SU-DHL-6 (cell line): ENCODE measurements around the gene TCP11L1.

Source experiments
- EZH2phosphoT487 ChIP-seq: fragments of 200-600 bp; sonication (generic), shearing (Covaris generic); conservative IDR thresholded peaks from 2 replicates; pipeline ENCODE4 v1.6.1; 2018; ENCODE audit warnings: mild to moderate bottlenecking, antibody characterized with exemption, low read length, moderate library complexity, mixed read lengths
- TF ChIP-seq, protein P1 (sequence below): fragments of 200-600 bp; sonication (generic); IDR thresholded peaks from one replicate; pipeline ENCODE4 v1.5.1; 2017; ENCODE audit warnings: antibody characterized with exemption, mild to moderate bottlenecking, low read length, moderate library complexity; ENCODE audit not compliant: insufficient read depth, poor library complexity, severe bottlenecking

- TF ChIP-seq, protein P1, sequence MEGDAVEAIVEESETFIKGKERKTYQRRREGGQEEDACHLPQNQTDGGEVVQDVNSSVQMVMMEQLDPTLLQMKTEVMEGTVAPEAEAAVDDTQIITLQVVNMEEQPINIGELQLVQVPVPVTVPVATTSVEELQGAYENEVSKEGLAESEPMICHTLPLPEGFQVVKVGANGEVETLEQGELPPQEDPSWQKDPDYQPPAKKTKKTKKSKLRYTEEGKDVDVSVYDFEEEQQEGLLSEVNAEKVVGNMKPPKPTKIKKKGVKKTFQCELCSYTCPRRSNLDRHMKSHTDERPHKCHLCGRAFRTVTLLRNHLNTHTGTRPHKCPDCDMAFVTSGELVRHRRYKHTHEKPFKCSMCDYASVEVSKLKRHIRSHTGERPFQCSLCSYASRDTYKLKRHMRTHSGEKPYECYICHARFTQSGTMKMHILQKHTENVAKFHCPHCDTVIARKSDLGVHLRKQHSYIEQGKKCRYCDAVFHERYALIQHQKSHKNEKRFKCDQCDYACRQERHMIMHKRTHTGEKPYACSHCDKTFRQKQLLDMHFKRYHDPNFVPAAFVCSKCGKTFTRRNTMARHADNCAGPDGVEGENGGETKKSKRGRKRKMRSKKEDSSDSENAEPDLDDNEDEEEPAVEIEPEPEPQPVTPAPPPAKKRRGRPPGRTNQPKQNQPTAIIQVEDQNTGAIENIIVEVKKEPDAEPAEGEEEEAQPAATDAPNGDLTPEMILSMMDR: no peak
- TF ChIP-seq EZH2phosphoT487: no peak
These were observed 77.2 kb downstream of the TCP11L1 start for GRCh38 chr11:33116535-33116934.
